IMR-90 (cell line): Measurements from ENCODE around the gene BTAF1. TPM values are rescaled to one million over a fixed set of nuclear protein-coding genes. Genes with fewer than 3 reads are reported as not detected.

ENCODE experiments used
- ATAC-seq: fragments of 200-7000 bp; cut with Tn5 transposase; 2 replicates; pipeline ENCODE4 v1.9.1; 2020; ENCODE audit warnings: low read depth, mild to moderate bottlenecking, moderate library complexity
- BruUV-seq: library from RNA; stranded (reverse); fragments of 400-500 nt; replicated peaks from 2 replicates; lab custom pipeline; 2021; lab: Mats Ljungman, UMichigan
- CTCF ChIA-PET: fragments of 300-600 bp; formaldehyde crosslinking; extraction: SDS; loops from one replicate; lab custom pipeline; 2021; ENCODE audit warnings: antibody characterized with exemption; lab: Yijun Ruan, JAX
- POLR2A ChIA-PET: fragments of 300-600 bp; sonication (Branson Sonifier 250); formaldehyde crosslinking; loops from one replicate; lab custom pipeline; 2022; ENCODE audit warnings: antibody characterized with exemption; ENCODE audit not compliant: unreplicated experiment; lab: Charles Lee
- DNase-seq: peaks from one replicate; pipeline ENCODE4 v3.0.0; 2013
- H2AFZ ChIP-seq: replicated peaks from 2 replicates; pipeline ENCODE3; 2013; ENCODE audit warnings: low read length, mild to moderate bottlenecking; ENCODE audit not compliant: poor library complexity
- H2AK5ac ChIP-seq: 2 replicates; pipeline ENCODE4 v1.6.1; 2013; ENCODE audit warnings: low read depth, low read length, inconsistent platforms
- H2AK9ac ChIP-seq: replicated peaks from 2 replicates; pipeline ENCODE3; 2013; ENCODE audit warnings: mild to moderate bottlenecking, low read depth, low read length, moderate library complexity; ENCODE audit not compliant: poor library complexity
- H2BK120ac ChIP-seq: 2 replicates; pipeline ENCODE4 v1.6.1; 2013; ENCODE audit warnings: low read depth, low read length, inconsistent platforms
- H2BK15ac ChIP-seq: 3 replicates; pipeline ENCODE4 v1.6.1; 2013; ENCODE audit warnings: low read depth, low read length, inconsistent platforms
- H2BK20ac ChIP-seq: 2 replicates; pipeline ENCODE4 v1.6.1; 2013; ENCODE audit warnings: low read depth, mild to moderate bottlenecking, inconsistent platforms, low read length, moderate library complexity
- H2BK5ac ChIP-seq: 2 replicates; pipeline ENCODE4 v1.6.1; 2013; ENCODE audit warnings: mild to moderate bottlenecking, low read depth, low read length, inconsistent platforms; ENCODE audit not compliant: poor library complexity, severe bottlenecking
- H3K14ac ChIP-seq: replicated peaks from 2 replicates; pipeline ENCODE4 v1.6.1; 2013; ENCODE audit warnings: low read depth, low read length, inconsistent platforms
- H3K18ac ChIP-seq: 2 replicates; pipeline ENCODE4 v1.6.1; 2013; ENCODE audit warnings: low read depth, low read length, control low read depth
- H3K23ac ChIP-seq: 2 replicates; pipeline ENCODE4 v1.6.1; 2013; ENCODE audit warnings: low read depth, low read length, inconsistent platforms
- H3K27ac ChIP-seq: 2 replicates; pipeline ENCODE4 v1.5.1; 2013; ENCODE audit warnings: mild to moderate bottlenecking, control low read depth, low read length; ENCODE audit not compliant: insufficient read depth
- H3K27me3 ChIP-seq: 2 replicates; pipeline ENCODE4 v1.6.1; 2013; ENCODE audit warnings: low read length; ENCODE audit not compliant: control insufficient read depth, insufficient read depth
- H3K36me3 ChIP-seq: 2 replicates; pipeline ENCODE4 v1.6.1; 2013; ENCODE audit warnings: low read length, mixed read lengths; ENCODE audit not compliant: control insufficient read depth, insufficient read depth
- H3K4ac ChIP-seq: 2 replicates; pipeline ENCODE4 v1.6.1; 2013; ENCODE audit warnings: low read depth, low read length, inconsistent platforms
- H3K4me1 ChIP-seq: 2 replicates; pipeline ENCODE4 v1.6.1; 2013; ENCODE audit warnings: low read length, mixed read lengths; ENCODE audit not compliant: control insufficient read depth, insufficient read depth
- H3K4me2 ChIP-seq: 2 replicates; pipeline ENCODE4 v1.6.1; 2013; ENCODE audit warnings: low read depth, mild to moderate bottlenecking, control low read depth, low read length, moderate library complexity
- H3K4me3 ChIP-seq: 2 replicates; pipeline ENCODE4 v1.5.1; 2013; ENCODE audit warnings: low read depth, mild to moderate bottlenecking, control low read depth, low read length, moderate library complexity; ENCODE audit not compliant: insufficient read depth
- H3K56ac ChIP-seq: 2 replicates; pipeline ENCODE4 v1.6.1; 2013; ENCODE audit warnings: low read length, inconsistent platforms; ENCODE audit not compliant: insufficient read depth; ENCODE audit errors: extremely low read depth
- H3K79me1 ChIP-seq, 2 experiments: 2 replicates each; pipeline ENCODE4 v1.6.1; 2013; ENCODE audit warnings: low read length in 2 of 2, inconsistent platforms in 1 of 2, low read depth in 1 of 2
- H3K9ac ChIP-seq: 2 replicates; pipeline ENCODE4 v1.6.1; 2013; ENCODE audit warnings: low read depth, low read length, control low read depth
- H3K9me1 ChIP-seq: 2 replicates; pipeline ENCODE4 v1.6.1; 2013; ENCODE audit warnings: low read length, inconsistent platforms; ENCODE audit not compliant: insufficient read depth
- H3K9me3 ChIP-seq: 2 replicates; pipeline ENCODE4 v1.6.1; 2013; ENCODE audit warnings: low read length; ENCODE audit not compliant: control insufficient read depth, insufficient read depth
- H4K20me1 ChIP-seq: 2 replicates; pipeline ENCODE4 v1.6.1; 2013; ENCODE audit warnings: low read length, inconsistent platforms; ENCODE audit not compliant: insufficient read depth
- H4K5ac ChIP-seq: 2 replicates; pipeline ENCODE4 v1.6.1; 2013; ENCODE audit warnings: mild to moderate bottlenecking, low read depth, low read length, control low read depth
- H4K8ac ChIP-seq, 2 experiments: 2 replicates each; pipeline ENCODE4 v1.6.1; 2013; ENCODE audit warnings: low read depth in 2 of 2, low read length in 2 of 2, control low read depth in 1 of 2, inconsistent platforms in 1 of 2
- H4K91ac ChIP-seq: 2 replicates; pipeline ENCODE4 v1.6.1; 2013; ENCODE audit warnings: low read depth, low read length, inconsistent platforms; ENCODE audit not compliant: insufficient read depth
- BHLHE40 ChIP-seq: fragments of 150-350 bp; IDR thresholded peaks from 2 replicates; pipeline ENCODE4 v1.6.1; 2016; ENCODE audit warnings: mild to moderate bottlenecking, low read depth, low read length
- FOS ChIP-seq: fragments of 150-350 bp; IDR thresholded peaks from 2 replicates; pipeline ENCODE4 v1.6.1; 2016; ENCODE audit warnings: low read depth, low read length
- MAZ ChIP-seq: IDR thresholded peaks from 2 replicates; pipeline ENCODE4 v1.6.1; 2012; ENCODE audit warnings: low read depth, mild to moderate bottlenecking, low read length, improper control_type of control experiment, moderate library complexity, borderline replicate concordance
- WGBS, 2 experiments: methylation state at CpG; one replicate each; pipeline versions ENCODE4 v1.1.5 to v1.1.7; 2013; ENCODE audit warnings: missing lambda C conversion rate in 2 of 2; ENCODE audit not compliant: insufficient read length in 1 of 2; ENCODE audit errors: extremely low coverage in 2 of 2; 5-methylcytosine and 5-hydroxymethylcytosine counted together
- dilution Hi-C: fragments of 300-500 bp; cut with HindIII; formaldehyde crosslinking; loops from one replicate; pipeline ENCODE4 v1.14.3; 2018; ENCODE audit warnings: low sequenced_read_pairs; ENCODE audit not compliant: unreplicated experiment
- in situ Hi-C: fragments of 300-500 bp; cut with MboI; formaldehyde crosslinking; loops from 3 replicates; pipeline ENCODE4 v1.14.3; 2019; ENCODE audit warnings: low sequenced_read_pairs, inconsistent platforms, mixed read lengths
- intact Hi-C: fragments of 100-400 bp; cut with micrococcal nuclease; formaldehyde crosslinking; loops from 2 replicates; pipeline ENCODE4 v1.10.0; 2022
- polyA plus RNA-seq, 3 experiments: library from polyadenylated mRNA; depleted of rRNA; stranded (reverse); fragments of >200 nt; gene quantifications; 2 replicates each; pipeline ENCODE4 v1.2.3, GENCODE V29; 2012; ENCODE audit warnings: low replicate concordance in 1 of 3
- total RNA-seq: library from RNA; depleted of rRNA; stranded (reverse); fragments of >200 nt; gene quantifications from 2 replicates; pipeline ENCODE4 v1.2.3, GENCODE V29; 2012
- TF ChIP-seq, protein P1 (sequence below): fragments of 150-350 bp; IDR thresholded peaks from 2 replicates; pipeline ENCODE4 v1.6.1; 2016; ENCODE audit warnings: low read depth, mild to moderate bottlenecking, low read length, moderate library complexity, borderline replicate concordance

BTAF1 gene
- total and polyA plus RNA-seq, 2 of the 4 experiments (the other 2 are of a cell fraction) = 15.0 to 42.3 TPM

DNA sequence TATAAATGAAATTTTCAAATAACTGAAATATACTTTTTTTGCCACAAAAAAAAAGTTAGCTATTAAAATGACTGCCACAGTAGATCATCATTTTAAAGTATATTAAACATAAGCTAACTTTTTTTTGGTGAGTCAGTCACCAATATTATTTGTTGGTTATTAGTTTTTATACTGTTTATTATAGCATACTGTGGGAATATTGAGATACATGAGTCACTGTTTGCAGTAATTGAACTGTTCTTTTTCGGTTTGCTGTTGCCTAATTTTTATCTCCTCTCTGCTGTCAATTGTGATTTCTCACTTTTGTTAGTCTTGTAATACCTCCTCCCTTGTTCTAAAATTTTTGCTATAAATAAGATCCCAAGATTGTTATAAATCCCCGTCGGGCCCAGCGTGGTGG, 45.7 kb downstream of the BTAF1 start:
- Histone ChIP-seq H3K4me3 (no peak overlapping the region), H2BK15ac (no peak overlapping the region), H3K56ac (no peak overlapping the region), H4K8ac (no peak overlapping the region), H2AFZ (no peak overlapping the region), H3K27ac (no peak overlapping the region), H3K23ac (no peak overlapping the region), H2AK9ac (no peak overlapping the region), H4K91ac (no peak overlapping the region), H4K20me1 (no peaks in the 10 kb centered on the region; the same call in 1 of the 2 replicates), H3K9me3 (no peaks in the 10 kb centered on the region), H3K14ac (no peak overlapping the region), H3K9ac (no peak overlapping the region), H3K27me3 (no peaks in the 10 kb centered on the region), H3K36me3 (peaks cover 8% of the 10 kb centered on the region), H2BK120ac (no peak overlapping the region), H3K4ac (no peak overlapping the region), H2BK5ac (no peak overlapping the region), H2BK20ac (no peak overlapping the region), H3K4me2 (no peak overlapping the region), H3K4me1 (peaks cover under 1% of the 10 kb centered on the region; the same call in 1 of the 2 replicates), H4K5ac (no peak overlapping the region), H3K9me1 (no peaks in the 10 kb centered on the region), H3K79me1 (peaks cover 4 to 14% of the 10 kb centered on the region in 2 experiments; a peak in 2 of 4 replicates), H2AK5ac (no peak overlapping the region), H3K18ac (no peak overlapping the region)
- ChIA-PET CTCF (interaction anchor here (0.6 kb wide), 1 partner anchor 33 kb away, joined by 3 read pairs; no protein-coding TSS in a partner anchor), POLR2A (no interaction called here)
- BruUV-seq = no TSS peak
- 100% methylated on average over 3 of the region's 4 CpGs; no CpG with 5 or more reads in 1 of the 2 experiments for WGBS, 2 experiments
- no peak for ATAC-seq
- no peak for DNase-seq
- dilution Hi-C loops (no loop called here), intact Hi-C loops (loop anchor here (10.0 kb wide), 2 partner anchors 104 to 466 kb away; no protein-coding TSS in a partner anchor), in situ Hi-C loops (no loop called here)
- TF ChIP-seq FOS (no peak), BHLHE40 (no peak), MAZ (no peak)
- TF ChIP-seq, protein P1, sequence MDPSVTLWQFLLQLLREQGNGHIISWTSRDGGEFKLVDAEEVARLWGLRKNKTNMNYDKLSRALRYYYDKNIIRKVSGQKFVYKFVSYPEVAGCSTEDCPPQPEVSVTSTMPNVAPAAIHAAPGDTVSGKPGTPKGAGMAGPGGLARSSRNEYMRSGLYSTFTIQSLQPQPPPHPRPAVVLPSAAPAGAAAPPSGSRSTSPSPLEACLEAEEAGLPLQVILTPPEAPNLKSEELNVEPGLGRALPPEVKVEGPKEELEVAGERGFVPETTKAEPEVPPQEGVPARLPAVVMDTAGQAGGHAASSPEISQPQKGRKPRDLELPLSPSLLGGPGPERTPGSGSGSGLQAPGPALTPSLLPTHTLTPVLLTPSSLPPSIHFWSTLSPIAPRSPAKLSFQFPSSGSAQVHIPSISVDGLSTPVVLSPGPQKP = no peak
